Fibroblast of lung (primary cell): ENCODE data around the gene HABP4. TPM values are rescaled to one million over a fixed set of nuclear protein-coding genes. Genes with fewer than 3 reads are reported as not detected.

Source experiments
- DNase-seq, 2 donors: peaks; one replicate each; pipeline versions ENCODE4 v3.0.0 to v3.0.0-alpha.2; 2010; ENCODE audit warnings: low read depth in 2 of 2
- H2AFZ ChIP-seq: 2 replicates; pipeline ENCODE4 v1.5.1; 2012; ENCODE audit warnings: low read length, control low read depth, inconsistent platforms
- H3K27ac ChIP-seq: 2 replicates; pipeline ENCODE4 v1.5.1; 2011; ENCODE audit warnings: low read length, control low read depth; ENCODE audit not compliant: insufficient read depth
- H3K27me3 ChIP-seq: 2 replicates; pipeline ENCODE4 v1.5.1; 2011; ENCODE audit warnings: mild to moderate bottlenecking, low read length; ENCODE audit not compliant: control insufficient read depth, insufficient read depth
- H3K36me3 ChIP-seq: 2 replicates; pipeline ENCODE4 v1.5.1; 2011; ENCODE audit warnings: low read length; ENCODE audit not compliant: control insufficient read depth, insufficient read depth
- H3K4me1 ChIP-seq: 2 replicates; pipeline ENCODE4 v1.5.1; 2011; ENCODE audit warnings: low read length; ENCODE audit not compliant: control insufficient read depth, insufficient read depth; ENCODE audit errors: extremely low read depth
- H3K4me2 ChIP-seq: 2 replicates; pipeline ENCODE4 v1.5.1; 2011; ENCODE audit warnings: low read length, control low read depth; ENCODE audit not compliant: insufficient read depth; ENCODE audit errors: extremely low read depth
- H3K4me3 ChIP-seq, 4 experiments: fragments of 200-600 bp in 1 of 4; sonication (generic) in 1 of 4; replicated peaks in 1 of 4; 2 replicates each; pipeline ENCODE4 v1.5.1; 2011 to 2016; ENCODE audit warnings: low read length in 4 of 4, low read depth in 3 of 4, mild to moderate bottlenecking in 3 of 4, control low read depth in 2 of 4, inconsistent platforms in 1 of 4, mixed read lengths in 1 of 4; ENCODE audit not compliant: insufficient read depth in 1 of 4; ENCODE audit errors: control extremely low read depth in 1 of 4
- H3K79me2 ChIP-seq: 2 replicates; pipeline ENCODE4 v1.5.1; 2012; ENCODE audit warnings: mild to moderate bottlenecking, low read length, inconsistent platforms; ENCODE audit not compliant: control insufficient read depth, insufficient read depth
- H3K9ac ChIP-seq: 2 replicates; pipeline ENCODE4 v1.5.1; 2011; ENCODE audit warnings: mild to moderate bottlenecking, low read length, control low read depth; ENCODE audit not compliant: insufficient read depth
- H3K9me3 ChIP-seq: 2 replicates; pipeline ENCODE4 v1.5.1; 2012; ENCODE audit warnings: low read depth, low read length; ENCODE audit not compliant: control insufficient read depth, insufficient read depth
- H4K20me1 ChIP-seq: 2 replicates; pipeline ENCODE4 v1.5.1; 2011; ENCODE audit warnings: low read length; ENCODE audit not compliant: control insufficient read depth, insufficient read depth; ENCODE audit errors: extremely low read depth
- EZH2 ChIP-seq: IDR thresholded peaks from 2 replicates; pipeline ENCODE4 v1.5.1; 2012; ENCODE audit warnings: low read length, control low read depth, mild to moderate bottlenecking; ENCODE audit errors: missing control alignments
- polyA plus RNA-seq, 2 donors: library from polyadenylated mRNA; depleted of rRNA in 1 of 2; stranded (reverse) in 1 of 2; unstranded in 1 of 2; fragments of >200 nt; gene quantifications; 2 replicates each; pipeline ENCODE4 v1.2.1, GENCODE V29; 2011 to 2012; ENCODE audit warnings: missing spikeins in 1 of 2
- total RNA-seq: library from RNA; depleted of rRNA; stranded (reverse); fragments of >200 nt; gene quantifications from 2 replicates; pipeline ENCODE4 v1.2.1, GENCODE V29; 2014
- TF ChIP-seq, protein P1 (sequence below), 2 donors: IDR thresholded peaks in 1 of 2; conservative IDR thresholded peaks in 1 of 2; 1 replicate in 1 of 2; 2 replicates in 1 of 2; pipeline ENCODE4 v1.5.1; 2011 to 2012; ENCODE audit warnings: low read length in 2 of 2, control low read depth in 1 of 2, inconsistent platforms in 1 of 2, low read depth in 1 of 2, mild to moderate bottlenecking in 1 of 2

Gene HABP4
- total and polyA plus RNA-seq, 2 donors (not counting 1 experiment from before 2014, with no cell fraction given) = 28.7 to 31.4 TPM

DNA sequence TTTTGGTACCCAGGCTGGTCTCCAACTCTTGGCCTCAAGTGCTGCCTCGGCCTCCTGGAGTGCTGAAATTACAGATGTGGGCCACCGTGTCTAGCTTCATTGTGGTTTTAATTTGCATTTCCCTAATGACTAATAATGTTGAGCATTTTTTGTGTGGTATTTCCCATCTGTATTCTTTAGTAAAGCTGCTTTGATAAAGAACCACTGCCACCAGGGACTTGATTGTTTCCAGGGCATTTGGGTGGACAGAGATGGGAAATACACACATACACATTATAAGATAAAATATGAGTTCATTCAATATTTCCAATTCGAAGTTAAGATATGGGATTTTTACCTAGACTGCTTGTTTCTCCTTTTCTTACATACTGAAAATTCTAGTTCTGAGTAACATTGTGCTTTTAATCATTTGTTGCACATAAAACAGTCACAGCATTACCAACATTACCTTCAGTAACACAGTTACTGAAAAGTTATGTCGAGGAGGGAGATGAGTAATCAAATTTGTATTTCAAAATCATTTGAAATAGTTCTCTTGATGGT is 28.9 kb downstream of the HABP4 start:
- H3K4me3 ChIP-seq = no peak overlapping the region
- peaks cover 2% of the 10 kb centered on the region for H3K36me3 ChIP-seq
- TF ChIP-seq, protein P1, sequence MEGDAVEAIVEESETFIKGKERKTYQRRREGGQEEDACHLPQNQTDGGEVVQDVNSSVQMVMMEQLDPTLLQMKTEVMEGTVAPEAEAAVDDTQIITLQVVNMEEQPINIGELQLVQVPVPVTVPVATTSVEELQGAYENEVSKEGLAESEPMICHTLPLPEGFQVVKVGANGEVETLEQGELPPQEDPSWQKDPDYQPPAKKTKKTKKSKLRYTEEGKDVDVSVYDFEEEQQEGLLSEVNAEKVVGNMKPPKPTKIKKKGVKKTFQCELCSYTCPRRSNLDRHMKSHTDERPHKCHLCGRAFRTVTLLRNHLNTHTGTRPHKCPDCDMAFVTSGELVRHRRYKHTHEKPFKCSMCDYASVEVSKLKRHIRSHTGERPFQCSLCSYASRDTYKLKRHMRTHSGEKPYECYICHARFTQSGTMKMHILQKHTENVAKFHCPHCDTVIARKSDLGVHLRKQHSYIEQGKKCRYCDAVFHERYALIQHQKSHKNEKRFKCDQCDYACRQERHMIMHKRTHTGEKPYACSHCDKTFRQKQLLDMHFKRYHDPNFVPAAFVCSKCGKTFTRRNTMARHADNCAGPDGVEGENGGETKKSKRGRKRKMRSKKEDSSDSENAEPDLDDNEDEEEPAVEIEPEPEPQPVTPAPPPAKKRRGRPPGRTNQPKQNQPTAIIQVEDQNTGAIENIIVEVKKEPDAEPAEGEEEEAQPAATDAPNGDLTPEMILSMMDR (conservative IDR thresholded peaks at IDR 0.05 in 1 of 2, IDR thresholded peaks at IDR 0.05 in 1 of 2; ENCODE audit: low read depth in 1 of 2, low read length in 2 of 2) = no peak
- TF ChIP-seq EZH2 = no peak
- H3K4me2 ChIP-seq = no peak overlapping the region
- no peaks in the 10 kb centered on the region for H3K9me3 ChIP-seq
- H4K20me1 ChIP-seq = no peaks in the 10 kb centered on the region
- no peak overlapping the region for H2AFZ ChIP-seq
- H3K79me2 ChIP-seq = no peaks in the 10 kb centered on the region
- peak in 1 of 2 donors; percentile 75 for DNase-seq
- H3K4me1 ChIP-seq = peaks cover 6% of the 10 kb centered on the region
- H3K9ac ChIP-seq = no peak overlapping the region
- no peaks in the 10 kb centered on the region for H3K27me3 ChIP-seq
- peak overlapping the region; percentile 43 for H3K27ac ChIP-seq

DNA sequence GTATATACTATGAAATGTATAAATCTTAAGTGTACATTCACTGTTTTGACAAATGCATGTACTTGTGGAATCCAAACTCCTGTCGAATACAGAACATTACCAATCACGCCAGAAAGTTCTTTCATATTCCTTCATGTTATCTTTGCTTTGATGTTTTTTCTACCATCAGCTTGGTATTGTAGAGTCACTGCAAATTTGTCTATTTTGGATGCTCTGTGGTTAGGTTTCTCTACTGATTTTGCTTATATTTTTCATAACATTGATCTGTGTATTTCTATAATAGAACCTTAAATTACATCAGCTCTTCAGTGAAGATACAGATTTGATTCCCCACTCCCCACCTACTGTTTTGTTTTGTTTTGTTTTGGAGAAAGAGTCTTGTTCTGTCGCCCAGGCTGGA is 30.8 kb downstream of the HABP4 start:
- H3K27ac ChIP-seq = no peak overlapping the region
- H2AFZ ChIP-seq = no peak overlapping the region
- H3K4me1 ChIP-seq = peaks cover 10% of the 10 kb centered on the region
- H3K79me2 ChIP-seq = no peaks in the 10 kb centered on the region
- H3K36me3 ChIP-seq = peaks cover 5% of the 10 kb centered on the region
- H4K20me1 ChIP-seq = no peaks in the 10 kb centered on the region
- TF ChIP-seq, protein P1 (conservative IDR thresholded peaks at IDR 0.05 in 1 of 2, IDR thresholded peaks at IDR 0.05 in 1 of 2; ENCODE audit: low read depth in 1 of 2, low read length in 2 of 2) = no peak
- TF ChIP-seq EZH2 = no peak
- no peaks in the 10 kb centered on the region for H3K27me3 ChIP-seq
- no peak overlapping the region for H3K4me3 ChIP-seq
- no peaks in the 10 kb centered on the region for H3K9me3 ChIP-seq
- DNase-seq = no peak
- H3K4me2 ChIP-seq = no peak overlapping the region
- no peak overlapping the region for H3K9ac ChIP-seq

DNA sequence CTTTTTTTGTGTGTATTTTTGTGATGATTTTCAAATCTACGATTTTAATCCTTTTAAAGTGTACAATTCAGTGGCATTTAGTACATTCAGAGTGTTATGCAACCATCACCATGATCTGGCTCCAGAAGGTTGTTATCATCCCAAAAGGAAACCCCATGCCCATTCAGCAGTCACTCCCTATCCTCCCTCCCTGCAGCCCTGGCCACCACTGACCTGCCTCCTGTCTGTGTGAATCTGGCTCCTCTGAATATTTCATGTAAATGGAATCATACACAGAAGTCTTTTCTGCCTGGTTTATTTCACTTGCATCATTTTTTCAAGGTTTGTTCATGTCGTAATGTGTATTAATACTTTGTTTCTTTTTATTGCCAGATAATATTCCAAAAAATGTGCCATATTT is 32.5 kb downstream of the HABP4 start:
- H3K9me3 ChIP-seq = no peaks in the 10 kb centered on the region
- H2AFZ ChIP-seq = no peak overlapping the region
- peaks cover 3% of the 10 kb centered on the region for H3K36me3 ChIP-seq
- no peak overlapping the region for H3K27ac ChIP-seq
- H3K4me1 ChIP-seq = peaks cover 16% of the 10 kb centered on the region
- no peak overlapping the region for H3K9ac ChIP-seq
- H4K20me1 ChIP-seq = no peaks in the 10 kb centered on the region
- DNase-seq = no peak
- no peak overlapping the region for H3K4me2 ChIP-seq
- no peak for TF ChIP-seq EZH2
- TF ChIP-seq, protein P1 (conservative IDR thresholded peaks at IDR 0.05 in 1 of 2, IDR thresholded peaks at IDR 0.05 in 1 of 2; ENCODE audit: low read depth in 1 of 2, low read length in 2 of 2) = no peak
- H3K4me3 ChIP-seq = no peak overlapping the region
- no peaks in the 10 kb centered on the region for H3K27me3 ChIP-seq
- no peaks in the 10 kb centered on the region for H3K79me2 ChIP-seq
